Type B pancreatic cell (in vitro differentiated cells): ENCODE data around the gene LRRC74B. TPM values are rescaled to one million over a fixed set of nuclear protein-coding genes. Genes with fewer than 3 reads are reported as not detected.
A peak's percentile ranks its signal among the peaks of the same experiment; 100 is the strongest.

Experiments used
- DNase-seq: peaks from one replicate; pipeline ENCODE4 v3.0.0; 2021; ENCODE audit warnings: mixed read lengths; ENCODE audit not compliant: unreplicated experiment; ENCODE audit errors: extremely low spot score
- H3K27ac Mint-ChIP-seq: 2 replicates; pipeline ENCODE4 v1.8.0; 2021; ENCODE audit warnings: mild to moderate bottlenecking, mixed read lengths
- H3K27me3 Mint-ChIP-seq: 2 replicates; pipeline ENCODE4 v1.8.0; 2021; ENCODE audit warnings: mixed read lengths
- H3K36me3 Mint-ChIP-seq: 2 replicates; pipeline ENCODE4 v1.8.0; 2021; ENCODE audit warnings: mixed read lengths
- H3K4me1 Mint-ChIP-seq: one replicate; pipeline ENCODE4 v1.8.0; 2021; ENCODE audit warnings: mixed read lengths; ENCODE audit not compliant: unreplicated experiment
- H3K4me3 Mint-ChIP-seq: 2 replicates; pipeline ENCODE4 v1.8.0; 2021; ENCODE audit warnings: mild to moderate bottlenecking, mixed read lengths
- H3K9me3 Mint-ChIP-seq: 2 replicates; pipeline ENCODE4 v1.8.0; 2021; ENCODE audit warnings: mixed read lengths
- CTCF ChIP-seq: fragments of 200-600 bp; sonication (generic); conservative IDR thresholded peaks from 2 replicates; pipeline ENCODE4 v1.5.0; 2021; ENCODE audit warnings: antibody characterized with exemption, mild to moderate bottlenecking
- total RNA-seq: library from RNA; stranded (reverse); gene quantifications from 2 replicates; pipeline ENCODE4 v1.2.1, GENCODE V29; 2021; ENCODE audit warnings: low replicate concordance

LRRC74B gene
- total RNA-seq, 1 donor from 2014 or later = 0.65 TPM

- Mint-ChIP-seq H3K9me3 (no peaks in the 10 kb centered on the region), H3K4me3 (peak overlapping the region; percentile 25), H3K27ac (peak overlapping the region; percentile 43), H3K27me3 (peaks cover 8% of the 10 kb centered on the region), H3K36me3 (no peaks in the 10 kb centered on the region), H3K4me1 (peaks cover 7% of the 10 kb centered on the region)
- TF ChIP-seq CTCF = no peak
- no peak for DNase-seq
Observed at GRCh38 chr22:21029486-21030025, 16.2 kb upstream of the LRRC74B start.

GRCh38 chr22:21030032-21030431 is 15.7 kb upstream of the LRRC74B start:
- Mint-ChIP-seq H3K27ac (no peak overlapping the region), H3K4me1 (peaks cover 7% of the 10 kb centered on the region), H3K9me3 (no peaks in the 10 kb centered on the region), H3K36me3 (no peaks in the 10 kb centered on the region), H3K27me3 (peaks cover 8% of the 10 kb centered on the region), H3K4me3 (peak overlapping the region; percentile 52)
- DNase-seq = no peak
- no peak for TF ChIP-seq CTCF

GRCh38 chr22:21030621-21031544 is 14.9 kb upstream of the LRRC74B start:
- peak overlapping the region; percentile 52 for H3K4me3 Mint-ChIP-seq
- peaks cover 8% of the 10 kb centered on the region for H3K27me3 Mint-ChIP-seq
- TF ChIP-seq CTCF = no peak
- peaks cover 7% of the 10 kb centered on the region for H3K4me1 Mint-ChIP-seq
- no peak overlapping the region for H3K27ac Mint-ChIP-seq
- no peak for DNase-seq
- no peaks in the 10 kb centered on the region for H3K9me3 Mint-ChIP-seq
- no peaks in the 10 kb centered on the region for H3K36me3 Mint-ChIP-seq

GRCh38 chr22:21031545-21032036 is 14.2 kb upstream of the LRRC74B start:
- no peak for TF ChIP-seq CTCF
- no peak for DNase-seq
- no peaks in the 10 kb centered on the region for H3K9me3 Mint-ChIP-seq
- peaks cover 7% of the 10 kb centered on the region for H3K4me1 Mint-ChIP-seq
- peak overlapping the region; percentile 52 for H3K4me3 Mint-ChIP-seq
- H3K27me3 Mint-ChIP-seq = peaks cover 8% of the 10 kb centered on the region
- H3K27ac Mint-ChIP-seq = no peak overlapping the region
- H3K36me3 Mint-ChIP-seq = no peaks in the 10 kb centered on the region

- Mint-ChIP-seq H3K36me3 (no peaks in the 10 kb centered on the region), H3K4me3 (peak within 1 kb of the TSS; percentile 71), H3K27me3 (peaks cover 8% of the 10 kb centered on the region), H3K4me1 (peaks cover 7% of the 10 kb centered on the region), H3K9me3 (no peaks in the 10 kb centered on the region), H3K27ac (peak within 1 kb of the TSS; percentile 31)
- TF ChIP-seq CTCF = no peak
- DNase-seq = no peak
Observed at GRCh38 chr22:21032037-21032867, 13.5 kb upstream of the LRRC74B start, which contains the start of gene SLC7A4. Gene SLC7A4 (minus strand): TSS chr22:21032561. CDS start chr22:21031812, 749 bp downstream.
